ENCODE measurements around the gene CCL14.
"Not testable (repeated sequence)": the region's sequence is repeated elsewhere in the genome, so short reads cannot be mapped to it uniquely, and the experiment has no call there.

Gene CCL14

DNA sequence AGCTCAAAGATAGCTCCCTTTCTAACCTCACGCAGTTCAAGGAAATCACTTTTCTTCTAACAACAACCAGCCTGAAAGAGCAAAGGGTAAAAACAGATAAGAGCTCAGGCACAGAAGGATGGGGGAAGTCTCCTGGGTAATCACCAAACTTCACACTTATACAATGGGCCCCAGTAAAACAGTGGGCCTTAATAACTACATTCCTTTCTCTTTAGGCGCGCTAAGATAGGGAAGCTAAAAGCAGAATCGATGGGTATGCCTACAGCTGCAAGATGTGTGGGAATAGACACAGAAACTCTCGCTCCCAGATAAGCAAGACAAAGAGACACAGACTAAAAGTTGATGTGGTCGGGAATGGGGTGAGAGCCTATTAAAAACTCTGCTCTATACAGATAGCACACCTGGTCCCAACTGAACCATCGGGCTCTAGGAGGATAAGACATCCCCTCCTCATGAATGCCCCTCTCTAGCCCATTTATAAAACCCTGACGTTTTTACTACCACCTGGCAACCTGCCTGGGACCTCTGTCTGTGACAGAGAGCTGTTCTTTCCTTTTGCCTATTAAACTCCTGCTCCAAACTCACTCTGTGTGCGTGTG, 43.8 kb downstream of the CCL14 start:
- Mint-ChIP-seq H3K27ac (no peak overlapping the region), H3K4me1 (peaks cover 2% of the 10 kb centered on the region), H3K36me3 (ENCODE audit: low read depth) (no peaks in the 10 kb centered on the region), H3K27me3 (no peaks in the 10 kb centered on the region), H3K9me3 (no peaks in the 10 kb centered on the region), H3K4me3 (no peak overlapping the region)
- DNase-seq (no peak), ATAC-seq (no peak)

DNA sequence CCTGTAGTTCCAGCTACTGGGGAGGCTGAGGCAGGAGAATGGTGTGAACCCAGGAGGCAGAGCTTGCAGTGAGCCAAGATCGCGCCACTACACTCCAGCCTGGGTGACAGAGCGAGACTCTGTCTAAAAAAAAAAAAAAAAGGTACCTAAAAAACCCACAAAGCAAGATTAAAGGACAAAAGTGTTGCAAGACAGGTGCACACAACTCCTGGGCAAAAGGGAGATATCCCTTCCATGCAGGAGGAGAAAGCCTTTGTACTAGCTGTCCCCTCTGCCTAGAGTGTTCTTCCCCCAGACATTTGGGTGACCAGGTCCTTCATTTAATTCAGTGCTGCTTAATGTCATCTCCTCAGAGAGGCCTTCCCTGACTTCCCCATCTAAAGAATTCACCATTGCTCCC, 48.0 kb downstream of the CCL14 start:
- not testable (repeated sequence) for H3K4me1 Mint-ChIP-seq; DNase-seq; H3K36me3 Mint-ChIP-seq (ENCODE audit: low read depth); H3K9me3 Mint-ChIP-seq; H3K27ac Mint-ChIP-seq; ATAC-seq; H3K4me3 Mint-ChIP-seq; H3K27me3 Mint-ChIP-seq

DNA sequence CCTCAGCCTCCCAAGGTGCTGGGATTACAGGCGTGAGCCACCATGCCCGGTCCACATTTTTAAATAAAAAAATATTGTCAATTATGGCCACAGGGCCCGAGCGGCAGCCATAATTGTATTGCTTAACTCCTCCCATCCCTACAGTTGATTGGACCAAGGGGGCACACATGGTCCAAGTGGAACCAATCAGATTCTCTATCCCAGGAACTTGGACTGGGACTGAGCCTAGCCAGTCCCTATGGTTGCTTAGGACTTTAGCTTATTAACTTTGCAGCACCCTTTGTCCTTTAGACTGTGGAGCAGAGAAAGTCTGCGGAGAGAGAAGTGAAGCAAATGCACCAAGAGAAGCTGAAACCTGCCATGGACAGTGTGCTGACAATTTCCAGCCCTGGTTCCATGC, 50.5 kb downstream of the CCL14 start:
- Mint-ChIP-seq H3K9me3 (no peaks in the 10 kb centered on the region), H3K4me3 (no peak overlapping the region), H3K4me1 (peaks cover 5% of the 10 kb centered on the region), H3K27ac (no peak overlapping the region), H3K27me3 (no peaks in the 10 kb centered on the region), H3K36me3 (ENCODE audit: low read depth) (no peaks in the 10 kb centered on the region)
- ATAC-seq (no peak), DNase-seq (no peak)

DNA sequence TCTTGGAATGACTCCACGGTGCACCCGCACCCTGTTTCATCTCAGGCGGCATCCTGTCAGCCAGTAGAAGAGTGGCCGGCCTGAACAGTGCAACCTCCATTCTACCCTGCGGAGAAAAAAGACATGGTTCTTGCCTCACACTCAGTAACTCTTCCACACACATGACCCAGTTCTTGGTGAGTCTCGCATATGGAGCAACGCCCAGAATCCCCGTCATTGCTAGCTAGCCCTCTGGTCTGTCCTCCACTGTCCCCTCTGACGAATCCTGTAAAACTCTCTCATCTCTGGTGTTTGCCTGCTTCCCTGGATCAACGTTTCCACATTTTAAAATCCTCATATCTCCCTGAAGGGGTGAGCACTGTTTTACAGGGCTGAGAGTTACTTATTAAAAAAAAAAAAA, 51.8 kb downstream of the CCL14 start:
- Mint-ChIP-seq H3K27ac (no peak overlapping the region), H3K36me3 (ENCODE audit: low read depth) (peaks cover 3% of the 10 kb centered on the region), H3K4me1 (peaks cover 18% of the 10 kb centered on the region), H3K9me3 (no peaks in the 10 kb centered on the region), H3K27me3 (peaks cover 4% of the 10 kb centered on the region), H3K4me3 (no peak overlapping the region)
- ATAC-seq (no peak), DNase-seq (no peak)
